Prostate gland (tissue), 2 donors: ENCODE data around the gene ALDH1A2.

Experiments used
- POLR2A ChIP-seq: fragments of 450-650 bp; IDR thresholded peaks from one replicate; pipeline ENCODE4 v1.6.1; 2016; ENCODE audit warnings: antibody characterized with exemption, mild to moderate bottlenecking
- TF ChIP-seq, protein P1 (sequence below), 4 experiments: fragments of 200-600 bp in 2 of 4; fragments of 450-650 bp in 2 of 4; sonication (generic) in 2 of 4; IDR thresholded peaks; 1 replicate in 3 of 4; 2 replicates in 1 of 4; pipeline ENCODE4 v1.5.1; 2016 to 2019; ENCODE audit warnings: antibody characterized with exemption in 4 of 4, mild to moderate bottlenecking in 2 of 4, moderate library complexity in 2 of 4

DNA sequence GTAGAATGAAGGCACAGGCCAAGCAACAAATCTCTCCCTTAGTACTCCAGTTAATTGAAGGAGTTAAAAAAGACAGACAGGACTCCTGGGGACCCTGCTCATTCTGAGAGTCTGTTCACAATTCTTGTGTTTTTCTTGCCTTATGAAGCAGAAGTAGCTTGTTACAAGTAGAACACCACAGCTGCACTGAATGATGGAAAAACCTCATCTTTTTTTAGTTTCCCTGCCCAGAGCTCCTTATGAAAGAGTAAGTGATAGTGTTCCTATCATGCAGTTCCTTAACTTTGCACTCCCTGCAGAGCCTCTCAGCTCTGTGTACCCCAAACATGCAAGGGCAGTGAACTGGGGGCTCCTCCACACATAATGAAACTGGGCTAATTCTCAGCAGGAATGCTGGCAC lies 95.5 kb downstream of the ALDH1A2 start:
- TF ChIP-seq, protein P1, sequence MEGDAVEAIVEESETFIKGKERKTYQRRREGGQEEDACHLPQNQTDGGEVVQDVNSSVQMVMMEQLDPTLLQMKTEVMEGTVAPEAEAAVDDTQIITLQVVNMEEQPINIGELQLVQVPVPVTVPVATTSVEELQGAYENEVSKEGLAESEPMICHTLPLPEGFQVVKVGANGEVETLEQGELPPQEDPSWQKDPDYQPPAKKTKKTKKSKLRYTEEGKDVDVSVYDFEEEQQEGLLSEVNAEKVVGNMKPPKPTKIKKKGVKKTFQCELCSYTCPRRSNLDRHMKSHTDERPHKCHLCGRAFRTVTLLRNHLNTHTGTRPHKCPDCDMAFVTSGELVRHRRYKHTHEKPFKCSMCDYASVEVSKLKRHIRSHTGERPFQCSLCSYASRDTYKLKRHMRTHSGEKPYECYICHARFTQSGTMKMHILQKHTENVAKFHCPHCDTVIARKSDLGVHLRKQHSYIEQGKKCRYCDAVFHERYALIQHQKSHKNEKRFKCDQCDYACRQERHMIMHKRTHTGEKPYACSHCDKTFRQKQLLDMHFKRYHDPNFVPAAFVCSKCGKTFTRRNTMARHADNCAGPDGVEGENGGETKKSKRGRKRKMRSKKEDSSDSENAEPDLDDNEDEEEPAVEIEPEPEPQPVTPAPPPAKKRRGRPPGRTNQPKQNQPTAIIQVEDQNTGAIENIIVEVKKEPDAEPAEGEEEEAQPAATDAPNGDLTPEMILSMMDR (IDR thresholded peaks at IDR 0.05): no peak
- no peak for TF ChIP-seq POLR2A
